NCI-H774 (cell line): ENCODE measurements around the gene VLDLR.

ENCODE experiments used
- DNase-seq: peaks from one replicate; lab custom pipeline; 2025; lab: John Stamatoyannopoulos, UW

VLDLR gene

GRCh38 chr9:2620919-2621721 lies 467 bp upstream of the VLDLR start:
- peak; percentile 93 for DNase-seq

DNA sequence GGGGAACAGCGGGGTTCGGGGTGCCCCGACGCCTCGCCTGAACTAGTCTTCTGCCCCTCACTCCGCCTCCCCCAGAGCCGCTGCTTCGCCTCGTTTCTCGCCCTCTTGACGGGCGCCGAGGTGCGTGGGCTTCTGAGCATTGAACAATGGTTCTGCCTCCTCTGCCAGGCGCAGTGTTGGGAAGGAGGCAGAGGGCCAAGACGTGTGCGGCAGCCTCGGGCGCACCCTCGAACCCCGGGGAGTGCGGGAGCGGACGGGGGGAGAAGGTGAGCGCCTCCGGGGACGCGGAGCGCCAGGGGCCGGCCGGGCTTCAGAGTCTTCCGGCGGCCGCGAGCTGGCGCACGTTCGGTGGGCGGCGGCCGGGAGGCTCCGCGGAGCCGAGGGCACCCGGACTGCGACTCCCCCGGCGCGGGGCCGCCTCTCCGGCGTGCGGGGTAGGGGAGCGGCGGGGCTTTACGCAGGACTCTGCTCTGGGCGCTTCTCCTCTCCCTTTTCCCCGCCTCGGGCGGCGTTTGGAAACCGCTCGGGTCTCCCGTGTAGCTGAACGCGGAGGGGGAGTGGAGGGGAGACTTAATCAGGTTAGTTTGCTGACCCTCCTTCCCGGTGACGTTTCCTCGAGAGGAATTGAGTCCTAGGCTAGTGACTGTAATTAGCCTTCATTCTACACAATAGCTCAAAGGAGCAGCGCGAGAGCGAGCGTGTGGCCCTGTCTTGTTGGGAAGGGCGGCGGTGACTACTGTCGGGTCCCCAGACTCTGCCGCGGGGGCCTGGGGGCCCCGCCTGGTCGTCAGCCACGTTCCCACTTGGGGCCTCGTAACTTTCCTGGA lies 1.1 kb downstream of the VLDLR start:
- peak; percentile 31 for DNase-seq

DNA sequence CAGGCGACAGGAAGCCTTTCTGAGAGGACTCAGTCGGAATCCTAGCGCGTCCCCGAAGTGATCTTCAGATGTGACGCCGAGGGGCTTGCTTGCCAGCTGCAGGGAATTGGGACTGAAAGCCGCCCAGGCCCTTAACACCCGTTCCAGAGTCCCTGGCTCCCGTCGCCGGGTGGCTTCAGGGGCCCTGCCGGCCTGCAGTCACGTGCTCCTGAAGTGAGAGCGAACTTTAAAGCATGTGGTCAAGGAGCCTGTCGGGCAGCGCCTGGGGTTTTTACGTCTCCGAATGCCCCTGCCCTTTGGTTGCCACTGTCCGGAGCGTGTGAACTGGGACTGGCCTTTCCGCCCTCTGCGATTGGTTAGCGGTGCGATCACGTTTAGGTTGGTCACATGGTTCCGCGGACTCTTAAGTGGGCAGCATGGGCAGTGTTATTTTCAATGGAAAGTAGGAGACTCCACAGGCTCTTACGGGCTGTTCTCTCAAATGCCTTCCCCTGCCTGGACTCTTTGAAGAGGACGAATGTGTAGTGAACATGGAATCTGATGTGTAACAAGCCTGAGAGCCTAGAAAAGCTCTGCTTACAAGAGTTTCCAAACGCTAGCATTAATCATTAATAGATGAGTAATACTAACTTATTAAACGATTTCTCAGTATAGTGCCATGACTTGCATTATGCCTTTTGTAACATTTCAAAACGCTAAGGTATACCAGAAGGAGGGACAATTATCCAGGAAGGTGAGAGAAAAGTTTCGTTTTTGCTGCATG lies 1.9 kb downstream of the VLDLR start:
- peak; percentile 47 for DNase-seq

GRCh38 chr9:2624051-2624682 lies 2.6 kb downstream of the VLDLR start:
- DNase-seq, result no peak

DNA sequence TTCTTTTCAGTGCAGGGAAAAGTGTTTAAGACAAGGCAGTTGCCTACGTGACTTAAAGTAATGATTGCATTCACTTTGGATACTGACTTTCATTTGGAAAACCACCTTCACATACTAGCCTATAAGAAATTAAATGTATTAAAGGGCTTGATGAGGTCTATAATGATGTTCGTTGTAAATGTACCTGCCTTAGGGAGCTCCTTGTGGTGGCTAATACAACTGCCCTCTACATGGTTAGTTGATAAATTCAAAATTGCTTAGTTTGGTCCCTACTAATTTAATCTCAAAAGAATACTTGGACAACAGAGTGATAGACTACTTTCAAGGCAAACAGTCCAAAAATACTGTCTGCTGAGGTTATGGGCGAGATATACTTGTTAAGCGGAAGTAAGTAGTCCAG lies 3.8 kb downstream of the VLDLR start:
- no peak for DNase-seq

- no peak for DNase-seq
Measured at GRCh38 chr9:2628919-2629318, 7.3 kb downstream of the VLDLR start.

- no peak for DNase-seq
Measured at GRCh38 chr9:2630158-2630557, 8.6 kb downstream of the VLDLR start.

DNA sequence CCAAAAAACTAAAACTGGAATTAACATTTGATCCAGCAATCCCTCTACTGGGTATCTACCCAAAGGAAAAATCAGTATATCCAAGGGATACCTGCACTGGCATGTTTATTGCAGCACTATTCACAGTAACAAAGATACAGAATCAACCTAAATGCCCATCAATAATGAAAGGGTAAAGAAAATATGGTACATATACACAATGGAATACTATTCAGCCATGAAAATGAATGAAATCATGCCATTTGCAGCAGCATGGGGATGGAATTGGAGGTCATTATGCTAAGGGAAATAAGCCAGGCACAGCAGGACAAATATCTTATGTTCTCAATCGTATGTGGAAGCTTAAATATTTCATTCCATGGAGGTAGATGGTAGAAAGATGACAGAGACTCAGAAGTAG lies 9.7 kb downstream of the VLDLR start:
- no peak for DNase-seq

DNA sequence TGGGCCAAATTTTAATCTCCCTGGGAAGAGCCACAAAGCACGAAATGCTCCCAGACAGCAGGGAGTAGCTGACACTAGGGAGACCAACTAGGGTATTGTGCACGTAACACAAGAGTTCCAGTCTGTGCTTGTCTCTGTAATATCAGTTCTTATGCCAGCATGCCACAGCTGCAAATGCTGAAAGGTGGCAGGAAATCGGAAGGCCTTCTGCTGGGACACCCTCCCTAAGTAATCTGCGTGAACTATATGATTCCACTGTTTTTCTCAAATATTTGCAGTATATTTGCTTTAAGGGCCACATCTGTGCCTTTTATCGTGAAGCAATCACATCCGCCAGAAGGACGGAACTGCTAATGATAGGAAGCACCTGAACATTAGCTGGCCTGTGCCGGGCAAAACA lies 12.6 kb downstream of the VLDLR start:
- no peak for DNase-seq

- DNase-seq, result no peak
Measured at GRCh38 chr9:2634818-2635217, 13.2 kb downstream of the VLDLR start.

DNA sequence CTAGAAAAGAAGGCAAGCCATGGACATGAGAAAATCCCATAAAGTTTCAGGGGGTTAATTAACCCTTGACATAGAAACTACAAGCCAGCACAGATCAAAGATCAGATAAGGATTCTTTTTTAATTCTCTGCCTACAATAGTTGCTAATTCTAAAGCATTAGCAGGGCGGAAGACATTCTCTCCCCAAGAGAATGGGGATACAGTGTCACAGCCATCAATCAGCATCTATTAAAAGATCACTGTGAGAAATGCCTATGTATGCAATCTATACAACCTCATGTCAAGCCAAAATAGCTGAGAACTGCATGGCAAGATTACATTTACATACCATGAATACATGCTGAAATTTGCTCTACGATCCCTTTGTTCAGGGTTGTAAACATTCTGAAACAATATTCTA lies 14.3 kb downstream of the VLDLR start:
- no peak for DNase-seq

DNA sequence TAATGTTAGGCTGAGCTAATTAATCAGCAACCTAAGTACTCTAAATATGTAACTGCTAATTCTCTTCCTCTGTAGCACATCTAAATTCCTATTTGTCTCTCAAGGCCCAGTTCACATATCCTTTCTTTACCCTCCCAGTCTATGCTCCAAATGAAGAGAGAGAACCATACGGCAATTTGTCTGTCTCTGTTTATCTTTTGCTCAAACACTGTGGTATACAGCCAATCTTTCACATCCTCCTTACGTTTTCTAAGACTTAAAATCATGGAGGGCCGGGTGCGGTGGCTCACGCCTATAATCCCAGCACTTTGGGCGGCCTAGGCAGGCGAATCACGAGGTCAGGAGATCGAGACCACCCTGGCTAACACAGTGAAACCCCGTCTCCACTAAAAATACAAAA lies 15.8 kb downstream of the VLDLR start:
- no peak for DNase-seq

DNA sequence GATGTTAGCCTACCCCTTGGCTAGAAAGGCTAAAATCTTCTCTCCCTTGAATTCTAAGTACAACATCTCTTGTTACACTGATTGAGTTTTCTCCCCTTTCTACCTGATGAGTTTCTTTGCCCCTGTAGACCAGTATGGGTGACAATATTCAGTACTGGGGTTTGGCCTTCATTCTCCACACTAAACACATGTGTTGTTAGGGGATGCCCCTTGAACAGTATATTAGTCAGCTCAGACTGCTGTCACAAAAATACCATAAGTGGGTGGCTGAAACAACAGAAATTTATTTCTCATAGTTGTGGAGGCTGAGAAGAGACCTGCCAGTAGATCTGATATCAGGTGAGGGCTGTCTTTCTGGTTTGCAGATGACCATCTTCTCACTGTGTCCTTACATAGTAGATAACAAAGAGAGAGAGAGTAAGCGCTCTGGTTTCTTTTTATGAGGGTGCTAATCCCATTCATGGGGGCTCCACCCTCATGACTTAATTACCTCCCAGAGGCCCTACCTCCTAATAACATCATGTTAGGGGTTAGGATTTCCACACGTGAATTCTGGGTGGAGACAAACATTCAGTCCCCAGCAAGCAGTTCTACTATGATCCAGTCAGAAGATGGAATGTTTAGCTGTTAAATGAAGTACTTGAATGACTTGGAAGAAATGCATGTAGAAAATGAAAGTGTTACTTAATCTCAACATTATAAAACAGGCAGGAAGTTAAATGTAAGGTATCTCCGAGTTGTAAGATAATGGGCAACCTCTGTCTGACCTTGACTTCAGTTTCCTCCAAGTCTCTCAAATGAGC lies 17.5 kb downstream of the VLDLR start:
- DNase-seq, result no peak

DNA sequence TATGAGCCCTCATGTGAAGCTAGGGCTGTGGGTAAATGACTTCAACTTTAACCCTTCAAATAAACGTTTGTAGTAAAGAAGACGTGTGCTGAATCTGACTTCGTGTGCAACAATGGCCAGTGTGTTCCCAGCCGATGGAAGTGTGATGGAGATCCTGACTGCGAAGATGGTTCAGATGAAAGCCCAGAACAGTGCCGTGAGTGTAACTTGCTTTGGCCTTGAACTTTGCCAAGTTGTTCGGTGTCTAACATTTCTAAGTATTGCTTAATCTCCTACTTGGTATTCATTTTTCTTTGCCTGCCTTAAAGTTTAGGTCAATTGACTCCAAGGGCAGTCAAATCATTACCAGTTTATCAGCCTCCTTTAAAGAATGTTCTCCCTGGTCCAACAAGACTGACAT lies 18.2 kb downstream of the VLDLR start:
- no peak for DNase-seq

DNA sequence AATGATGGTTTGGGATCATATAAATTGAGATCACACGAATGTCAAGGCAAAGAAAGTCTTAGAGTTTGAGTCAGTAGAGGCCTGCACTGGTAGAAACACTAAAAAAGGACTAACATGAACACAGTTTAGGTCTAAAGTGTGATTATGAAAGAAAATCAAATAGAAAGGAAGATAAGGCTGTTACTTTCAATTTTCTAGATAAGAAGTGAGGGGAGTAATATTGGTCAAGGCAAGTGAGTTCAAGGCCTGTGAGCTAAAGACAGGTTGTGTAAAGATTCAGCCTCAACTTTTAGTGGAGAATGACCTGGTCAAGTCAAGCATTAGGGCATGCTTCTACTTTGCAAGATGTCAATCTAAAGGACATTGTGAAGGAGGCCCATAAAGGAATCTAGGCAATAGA lies 19.0 kb downstream of the VLDLR start:
- DNase-seq, result no peak

GRCh38 chr9:2641033-2641432 lies 19.4 kb downstream of the VLDLR start:
- no peak for DNase-seq

GRCh38 chr9:2642068-2642467 lies 20.5 kb downstream of the VLDLR start:
- no peak for DNase-seq

DNA sequence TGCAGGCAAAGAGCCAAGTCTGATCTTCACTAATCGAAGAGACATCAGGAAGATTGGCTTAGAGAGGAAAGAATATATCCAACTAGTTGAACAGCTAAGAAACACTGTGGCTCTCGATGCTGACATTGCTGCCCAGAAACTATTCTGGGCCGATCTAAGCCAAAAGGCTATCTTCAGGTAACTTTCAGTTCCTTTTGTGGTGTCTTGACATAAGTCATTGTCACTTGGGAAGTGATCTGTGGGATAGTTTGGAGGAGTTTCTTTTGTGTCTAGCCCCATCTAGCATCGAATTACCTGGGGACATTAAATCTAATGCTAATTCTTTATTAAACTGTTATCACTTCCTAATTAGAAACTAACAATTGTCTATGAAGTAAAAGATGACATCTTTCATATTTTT lies 24.0 kb downstream of the VLDLR start:
- DNase-seq, result no peak

- DNase-seq, result no peak
Measured at GRCh38 chr9:2655411-2655901, 33.9 kb downstream of the VLDLR start.

- DNase-seq, result no peak
Measured at GRCh38 chr9:2657427-2657826, 35.8 kb downstream of the VLDLR start.

- DNase-seq, result no peak
Measured at GRCh38 chr9:2662496-2662895, 40.9 kb downstream of the VLDLR start.
